ENCODE data around the gene TMEM14C. TPM values are rescaled to one million over a fixed set of nuclear protein-coding genes. Genes with fewer than 3 reads are reported as not detected.

Gene TMEM14C
- polyA plus RNA-seq, 1 donor from 2014 or later = 124 TPM

- Histone ChIP-seq H3K27ac (ENCODE audit: low read length) (no peak overlapping the region), H4K20me1 (ENCODE audit: insufficient read depth) (no peaks in the 10 kb centered on the region), H3K4me3 (ENCODE audit: low read length) (no peak overlapping the region), H2AFZ (ENCODE audit: low read depth, low read length) (no peak overlapping the region), H3F3A (ENCODE audit: insufficient read depth, low read length, poor library complexity, severe bottlenecking) (no peaks in the 10 kb centered on the region), H3K9me2 (ENCODE audit: insufficient read depth, low read length) (no peaks in the 10 kb centered on the region), H3K9me3 (ENCODE audit: low read length) (no peaks in the 10 kb centered on the region), H3K9ac (ENCODE audit: low read length) (no peak overlapping the region), H3K36me3 (ENCODE audit: insufficient read depth, low read length) (peaks cover 13% of the 10 kb centered on the region), H3K4me2 (ENCODE audit: low read length) (no peak overlapping the region), H3K27me3 (ENCODE audit: insufficient read depth, low read depth, low read length) (no peaks in the 10 kb centered on the region), H3K79me2 (replicated peaks; ENCODE audit: insufficient read depth, low read length) (no peaks in the 10 kb centered on the region)
- TF ChIP-seq EZH2 (IDR thresholded peaks at IDR 0.05; ENCODE audit: borderline replicate concordance, insufficient read depth, low read length, poor library complexity, severe bottlenecking) (no peak), RAD21 (conservative IDR thresholded peaks at IDR 0.05) (no peak), SMC3 (conservative IDR thresholded peaks at IDR 0.05; ENCODE audit: poor library complexity) (no peak), EP300 (conservative IDR thresholded peaks at IDR 0.05; ENCODE audit: poor library complexity, severe bottlenecking) (no peak), CTCF (IDR thresholded peaks at IDR 0.05; ENCODE audit: poor library complexity, severe bottlenecking) (no peak), POLR2AphosphoS5 (IDR thresholded peaks at IDR 0.05) (no peak), TAF1 (IDR thresholded peaks at IDR 0.05; ENCODE audit: low read depth) (no peak), MXI1 (conservative IDR thresholded peaks at IDR 0.05; ENCODE audit: poor library complexity, severe bottlenecking) (no peak)
- TF ChIP-seq, protein P1, sequence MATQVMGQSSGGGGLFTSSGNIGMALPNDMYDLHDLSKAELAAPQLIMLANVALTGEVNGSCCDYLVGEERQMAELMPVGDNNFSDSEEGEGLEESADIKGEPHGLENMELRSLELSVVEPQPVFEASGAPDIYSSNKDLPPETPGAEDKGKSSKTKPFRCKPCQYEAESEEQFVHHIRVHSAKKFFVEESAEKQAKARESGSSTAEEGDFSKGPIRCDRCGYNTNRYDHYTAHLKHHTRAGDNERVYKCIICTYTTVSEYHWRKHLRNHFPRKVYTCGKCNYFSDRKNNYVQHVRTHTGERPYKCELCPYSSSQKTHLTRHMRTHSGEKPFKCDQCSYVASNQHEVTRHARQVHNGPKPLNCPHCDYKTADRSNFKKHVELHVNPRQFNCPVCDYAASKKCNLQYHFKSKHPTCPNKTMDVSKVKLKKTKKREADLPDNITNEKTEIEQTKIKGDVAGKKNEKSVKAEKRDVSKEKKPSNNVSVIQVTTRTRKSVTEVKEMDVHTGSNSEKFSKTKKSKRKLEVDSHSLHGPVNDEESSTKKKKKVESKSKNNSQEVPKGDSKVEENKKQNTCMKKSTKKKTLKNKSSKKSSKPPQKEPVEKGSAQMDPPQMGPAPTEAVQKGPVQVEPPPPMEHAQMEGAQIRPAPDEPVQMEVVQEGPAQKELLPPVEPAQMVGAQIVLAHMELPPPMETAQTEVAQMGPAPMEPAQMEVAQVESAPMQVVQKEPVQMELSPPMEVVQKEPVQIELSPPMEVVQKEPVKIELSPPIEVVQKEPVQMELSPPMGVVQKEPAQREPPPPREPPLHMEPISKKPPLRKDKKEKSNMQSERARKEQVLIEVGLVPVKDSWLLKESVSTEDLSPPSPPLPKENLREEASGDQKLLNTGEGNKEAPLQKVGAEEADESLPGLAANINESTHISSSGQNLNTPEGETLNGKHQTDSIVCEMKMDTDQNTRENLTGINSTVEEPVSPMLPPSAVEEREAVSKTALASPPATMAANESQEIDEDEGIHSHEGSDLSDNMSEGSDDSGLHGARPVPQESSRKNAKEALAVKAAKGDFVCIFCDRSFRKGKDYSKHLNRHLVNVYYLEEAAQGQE (IDR thresholded peaks at IDR 0.05; ENCODE audit: borderline replicate concordance) = no peak
Observed at GRCh38 chr6:10756085-10756484, 33.2 kb downstream of the TMEM14C start.

DNA sequence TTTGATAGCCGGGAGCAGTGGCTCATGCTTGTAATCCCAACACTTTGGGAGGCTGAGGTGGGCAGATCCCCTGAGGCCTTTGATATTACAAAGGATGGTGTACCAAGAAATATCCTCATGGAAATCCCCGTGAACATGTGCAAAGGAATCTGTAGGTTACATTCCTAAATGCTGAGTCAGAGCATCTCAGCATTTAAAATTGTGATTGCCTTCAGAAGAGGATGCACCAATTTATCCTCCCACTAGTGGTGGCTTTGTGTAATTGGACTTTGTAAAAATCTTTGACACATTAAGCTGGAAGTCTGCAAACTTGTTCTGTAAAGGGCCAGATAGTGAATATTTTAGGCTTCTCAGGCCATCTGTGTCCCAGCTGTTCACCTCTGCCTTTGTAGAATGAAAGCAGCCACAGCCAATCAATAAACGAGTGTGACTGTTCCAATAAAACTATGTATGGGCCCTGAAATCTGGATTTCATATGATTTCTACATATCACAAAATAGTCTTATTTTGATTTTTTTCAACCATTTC is 36.5 kb downstream of the TMEM14C start:
- no peak overlapping the region for H2AFZ ChIP-seq (ENCODE audit: low read depth, low read length)
- no peaks in the 10 kb centered on the region for H4K20me1 ChIP-seq (ENCODE audit: insufficient read depth)
- no peaks in the 10 kb centered on the region for H3K79me2 ChIP-seq (replicated peaks; ENCODE audit: insufficient read depth, low read length)
- peaks cover 11% of the 10 kb centered on the region for H3K36me3 ChIP-seq (ENCODE audit: insufficient read depth, low read length)
- no peak overlapping the region for H3K4me2 ChIP-seq (ENCODE audit: low read length)
- no peak overlapping the region for H3K27ac ChIP-seq (ENCODE audit: low read length)
- H3K27me3 ChIP-seq (ENCODE audit: insufficient read depth, low read depth, low read length) = no peaks in the 10 kb centered on the region
- no peak overlapping the region for H3K4me3 ChIP-seq (ENCODE audit: low read length)
- H3K9me2 ChIP-seq (ENCODE audit: insufficient read depth, low read length) = no peaks in the 10 kb centered on the region
- no peak for TF ChIP-seq TAF1 (IDR thresholded peaks at IDR 0.05; ENCODE audit: low read depth)
- peak; percentile 39 for TF ChIP-seq CTCF (IDR thresholded peaks at IDR 0.05; ENCODE audit: poor library complexity, severe bottlenecking)
- H3K9me3 ChIP-seq (ENCODE audit: low read length) = no peaks in the 10 kb centered on the region
- no peaks in the 10 kb centered on the region for H3F3A ChIP-seq (ENCODE audit: insufficient read depth, low read length, poor library complexity, severe bottlenecking)
- no peak overlapping the region for H3K9ac ChIP-seq (ENCODE audit: low read length)

Measured in neural cell (in vitro differentiated cells).